SK-N-SH (cell line): Measurements from ENCODE around the gene CST2.

Experiments used
- CTCF ChIP-seq: fragments of 200-600 bp; sonication (generic); IDR thresholded peaks from 2 replicates; pipeline ENCODE4 v1.6.1; 2017; ENCODE audit warnings: antibody characterized with exemption, mild to moderate bottlenecking, moderate library complexity
- ELF1 ChIP-seq: IDR thresholded peaks from 2 replicates; pipeline ENCODE4 v1.4.0; 2012
- EP300 ChIP-seq, 2 experiments: IDR thresholded peaks; 2 replicates each; pipeline versions ENCODE4 v1.4.0 to v1.6.1; 2012; ENCODE audit warnings: borderline replicate concordance in 1 of 2, low read depth in 1 of 2, low read length in 1 of 2
- EZH2phosphoT487 ChIP-seq: fragments of 200-600 bp; sonication (generic); IDR thresholded peaks from 2 replicates; pipeline ENCODE4 v1.6.1; 2017; ENCODE audit warnings: low read depth, mixed run types, mild to moderate bottlenecking, antibody characterized with exemption, moderate library complexity, borderline replicate concordance
- FOSL2 ChIP-seq: IDR thresholded peaks from 2 replicates; pipeline ENCODE4 v1.4.0; 2012; ENCODE audit warnings: low read depth, mild to moderate bottlenecking, moderate library complexity, borderline replicate concordance
- FOXM1 ChIP-seq: IDR thresholded peaks from 2 replicates; pipeline ENCODE4 v1.4.0; 2012; ENCODE audit warnings: low read depth, mild to moderate bottlenecking
- GABPA ChIP-seq: IDR thresholded peaks from 2 replicates; pipeline ENCODE4 v1.4.0; 2012; ENCODE audit warnings: low read depth, mild to moderate bottlenecking
- JUND ChIP-seq: IDR thresholded peaks from 2 replicates; pipeline ENCODE4 v1.4.0; 2012
- MXI1 ChIP-seq: IDR thresholded peaks from 2 replicates; pipeline ENCODE4 v1.6.1; 2012; ENCODE audit warnings: mild to moderate bottlenecking, low read depth, low read length, improper control_type of control experiment
- POLR2AphosphoS5 ChIP-seq: IDR thresholded peaks from 2 replicates; pipeline ENCODE4 v1.6.1; 2012; ENCODE audit warnings: low read depth, low read length
- RFX5 ChIP-seq: IDR thresholded peaks from 2 replicates; pipeline ENCODE4 v1.6.1; 2012; ENCODE audit warnings: mild to moderate bottlenecking, improper control_type of control experiment, low read length
- YY1 ChIP-seq: IDR thresholded peaks from 2 replicates; pipeline ENCODE4 v1.4.0; 2012; ENCODE audit warnings: low read depth, mild to moderate bottlenecking
- TF ChIP-seq, protein P1 (sequence below): IDR thresholded peaks from 2 replicates; pipeline ENCODE4 v1.4.0; 2012; ENCODE audit warnings: low read depth

DNA sequence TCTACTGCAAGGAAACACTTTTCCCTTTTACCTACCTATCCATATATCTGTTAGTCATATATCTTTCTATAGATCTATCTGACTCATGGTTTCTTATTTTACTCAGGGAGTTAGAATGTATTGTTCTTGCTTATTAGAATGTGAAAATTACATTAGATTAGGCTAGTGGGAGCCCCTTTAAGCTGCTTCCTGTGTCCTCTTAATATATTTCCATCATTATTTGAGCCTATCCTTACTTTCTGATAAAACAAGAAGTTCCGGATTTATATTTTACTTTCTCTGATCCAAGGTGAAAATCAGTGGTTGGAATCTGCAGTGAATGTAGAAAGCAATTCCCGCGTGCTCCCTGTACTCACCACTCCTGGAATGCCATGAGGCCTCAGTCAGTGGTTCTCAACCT, 31.0 kb downstream of the CST2 start:
- TF ChIP-seq EZH2phosphoT487 (no peak), CTCF (no peak), YY1 (no peak), FOSL2 (no peak), RFX5 (no peak), FOXM1 (no peak), GABPA (no peak), EP300 (IDR thresholded peaks at IDR 0.05; ENCODE audit: borderline replicate concordance in 1 of 2, low read depth in 1 of 2, low read length in 1 of 2) (no peak), ELF1 (no peak), MXI1 (no peak), POLR2AphosphoS5 (no peak), JUND (no peak)
- TF ChIP-seq, protein P1, sequence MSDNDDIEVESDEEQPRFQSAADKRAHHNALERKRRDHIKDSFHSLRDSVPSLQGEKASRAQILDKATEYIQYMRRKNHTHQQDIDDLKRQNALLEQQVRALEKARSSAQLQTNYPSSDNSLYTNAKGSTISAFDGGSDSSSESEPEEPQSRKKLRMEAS: no peak
